HEK293T (cell line): Measurements from ENCODE around the gene IGSF8.

Experiments used
- ARNT ChIP-seq: fragments of 450-650 bp; IDR thresholded peaks from 2 replicates; pipeline ENCODE4 v1.6.1; 2017; ENCODE audit warnings: mild to moderate bottlenecking
- BHLHE40 ChIP-seq: fragments of 450-650 bp; IDR thresholded peaks from 2 replicates; pipeline ENCODE4 v1.6.1; 2016; ENCODE audit warnings: mild to moderate bottlenecking, moderate library complexity, borderline replicate concordance
- CTBP1 ChIP-seq: fragments of 450-650 bp; IDR thresholded peaks from 2 replicates; pipeline ENCODE4 v1.6.1; 2016; ENCODE audit warnings: borderline replicate concordance
- ELF4 ChIP-seq: fragments of 450-650 bp; IDR thresholded peaks from 2 replicates; pipeline ENCODE4 v1.6.1; 2017; ENCODE audit warnings: antibody characterized with exemption
- FOXA1 ChIP-seq: fragments of 450-650 bp; IDR thresholded peaks from 2 replicates; pipeline ENCODE4 v1.6.1; 2016; ENCODE audit warnings: mild to moderate bottlenecking
- FOXK2 ChIP-seq: fragments of 450-650 bp; IDR thresholded peaks from 2 replicates; pipeline ENCODE4 v1.6.1; 2016; ENCODE audit warnings: mild to moderate bottlenecking
- HDGF ChIP-seq: fragments of 450-650 bp; IDR thresholded peaks from 2 replicates; pipeline ENCODE4 v1.6.1; 2017; ENCODE audit warnings: antibody characterized with exemption, borderline replicate concordance
- LEF1 ChIP-seq: fragments of 450-650 bp; IDR thresholded peaks from 2 replicates; pipeline ENCODE4 v1.6.1; 2017; ENCODE audit warnings: mild to moderate bottlenecking, borderline replicate concordance
- NFRKB ChIP-seq: fragments of 450-650 bp; IDR thresholded peaks from 2 replicates; pipeline ENCODE4 v1.6.1; 2016; ENCODE audit warnings: mild to moderate bottlenecking, moderate library complexity
- SP1 ChIP-seq: fragments of 450-650 bp; IDR thresholded peaks from 2 replicates; pipeline ENCODE4 v1.6.1; 2017
- SUZ12 ChIP-seq: fragments of 450-650 bp; IDR thresholded peaks from 2 replicates; pipeline ENCODE4 v1.6.1; 2016; ENCODE audit warnings: mild to moderate bottlenecking
- TARDBP ChIP-seq: fragments of 450-650 bp; IDR thresholded peaks from 2 replicates; pipeline ENCODE4 v1.6.1; 2016
- ZNF384 ChIP-seq: fragments of 450-650 bp; IDR thresholded peaks from 2 replicates; pipeline ENCODE4 v1.6.1; 2016

- TF ChIP-seq BHLHE40 (no peak), SP1 (no peak), ZNF384 (no peak), NFRKB (no peak), LEF1 (no peak), CTBP1 (no peak), ELF4 (no peak), TARDBP (no peak), FOXA1 (no peak), ARNT (no peak), HDGF (no peak), FOXK2 (no peak), SUZ12 (no peak)
These were observed 51.1 kb downstream of the IGSF8 start for GRCh38 chr1:160047111-160047991.
